ENCODE data around the gene PEX26.

GRCh38 chr22:18110194-18110953 lies 32.6 kb downstream of the PEX26 start, which contains the start of gene TUBA8:
- TF ChIP-seq, protein P1, sequence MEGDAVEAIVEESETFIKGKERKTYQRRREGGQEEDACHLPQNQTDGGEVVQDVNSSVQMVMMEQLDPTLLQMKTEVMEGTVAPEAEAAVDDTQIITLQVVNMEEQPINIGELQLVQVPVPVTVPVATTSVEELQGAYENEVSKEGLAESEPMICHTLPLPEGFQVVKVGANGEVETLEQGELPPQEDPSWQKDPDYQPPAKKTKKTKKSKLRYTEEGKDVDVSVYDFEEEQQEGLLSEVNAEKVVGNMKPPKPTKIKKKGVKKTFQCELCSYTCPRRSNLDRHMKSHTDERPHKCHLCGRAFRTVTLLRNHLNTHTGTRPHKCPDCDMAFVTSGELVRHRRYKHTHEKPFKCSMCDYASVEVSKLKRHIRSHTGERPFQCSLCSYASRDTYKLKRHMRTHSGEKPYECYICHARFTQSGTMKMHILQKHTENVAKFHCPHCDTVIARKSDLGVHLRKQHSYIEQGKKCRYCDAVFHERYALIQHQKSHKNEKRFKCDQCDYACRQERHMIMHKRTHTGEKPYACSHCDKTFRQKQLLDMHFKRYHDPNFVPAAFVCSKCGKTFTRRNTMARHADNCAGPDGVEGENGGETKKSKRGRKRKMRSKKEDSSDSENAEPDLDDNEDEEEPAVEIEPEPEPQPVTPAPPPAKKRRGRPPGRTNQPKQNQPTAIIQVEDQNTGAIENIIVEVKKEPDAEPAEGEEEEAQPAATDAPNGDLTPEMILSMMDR (conservative IDR thresholded peaks at IDR 0.05 in 1 of 2, IDR thresholded peaks at IDR 0.05 in 1 of 2; ENCODE audit: low read depth in 1 of 2, low read length in 2 of 2): no peak
- no peak for TF ChIP-seq EZH2 (IDR thresholded peaks at IDR 0.05; ENCODE audit: low read length, missing control alignments)
